Common myeloid progenitor, CD34-positive (primary cell): ENCODE measurements around the gene GATM.

Experiments
- CTCF ChIA-PET: fragments of 350-600 bp; sonication (Branson Sonifier 250); formaldehyde crosslinking; loops from one replicate; lab custom pipeline; 2021; ENCODE audit warnings: antibody characterized with exemption; lab: Charles Lee
- POLR2A ChIA-PET: fragments of 350-600 bp; sonication (Branson Sonifier 250); formaldehyde crosslinking; loops from one replicate; lab custom pipeline; 2021; ENCODE audit warnings: antibody characterized with exemption; lab: Charles Lee
- DNase-seq, 3 donors: peaks; one replicate each; pipeline versions ENCODE4 v3.0.0 to v3.0.0-alpha.2; 2013
- H3K27ac ChIP-seq, 2 experiments: 1 replicate in 1 of 2; 2 replicates in 1 of 2; pipeline ENCODE4 v1.7.0; 2013; ENCODE audit warnings: inconsistent platforms in 2 of 2, low read length in 2 of 2, mild to moderate bottlenecking in 2 of 2, low read depth in 1 of 2, moderate library complexity in 1 of 2; ENCODE audit not compliant: severe bottlenecking in 2 of 2, insufficient read depth in 1 of 2, poor library complexity in 1 of 2
- H3K27me3 ChIP-seq, 5 experiments: replicated peaks in 2 of 5; 1 replicate in 3 of 5; 2 replicates in 2 of 5; pipeline versions ENCODE4 v1.6.1 to v1.7.0; 2013; ENCODE audit warnings: low read length in 4 of 5, mild to moderate bottlenecking in 2 of 5, moderate library complexity in 2 of 5, inconsistent platforms in 1 of 5; ENCODE audit not compliant: insufficient read depth in 5 of 5, control insufficient read depth in 4 of 5
- H3K36me3 ChIP-seq, 4 experiments: 1 replicate in 2 of 4; 2 replicates in 2 of 4; pipeline versions ENCODE4 v1.6.1 to v1.7.0; 2013; ENCODE audit warnings: low read length in 3 of 4, control low read depth in 1 of 4, mild to moderate bottlenecking in 1 of 4; ENCODE audit not compliant: control insufficient read depth in 4 of 4, insufficient read depth in 4 of 4
- H3K4me1 ChIP-seq, 4 experiments: 1 replicate in 3 of 4; 2 replicates in 1 of 4; pipeline versions ENCODE4 v1.6.1 to v1.7.1; 2013; ENCODE audit warnings: low read length in 3 of 4, mild to moderate bottlenecking in 3 of 4, control low read depth in 1 of 4, inconsistent platforms in 1 of 4, moderate library complexity in 1 of 4; ENCODE audit not compliant: control insufficient read depth in 4 of 4, insufficient read depth in 4 of 4; ENCODE audit errors: control extremely low read depth in 1 of 4
- H3K4me3 ChIP-seq, 7 experiments: 1 replicate in 4 of 7; 2 replicates in 3 of 7; pipeline versions ENCODE4 v1.5.1 to v1.7.0; 2013; ENCODE audit warnings: mild to moderate bottlenecking in 7 of 7, low read length in 6 of 7, moderate library complexity in 6 of 7, inconsistent platforms in 2 of 7, low read depth in 2 of 7, control low read depth in 1 of 7; ENCODE audit not compliant: insufficient read depth in 4 of 7, control insufficient read depth in 1 of 7; ENCODE audit errors: extremely low read depth in 1 of 7
- H3K9me3 ChIP-seq, 5 experiments: 1 replicate in 4 of 5; 2 replicates in 1 of 5; pipeline versions ENCODE4 v1.6.1 to v1.7.1; 2013; ENCODE audit warnings: low read length in 4 of 5, mild to moderate bottlenecking in 2 of 5, inconsistent platforms in 1 of 5, low read depth in 1 of 5, moderate library complexity in 1 of 5; ENCODE audit not compliant: control insufficient read depth in 4 of 5, insufficient read depth in 2 of 5; ENCODE audit errors: control extremely low read depth in 1 of 5
- WGBS: methylation state at CpG from one replicate; pipeline ENCODE4 v1.1.5; 2013; ENCODE audit not compliant: insufficient coverage; 5-methylcytosine and 5-hydroxymethylcytosine counted together

Gene GATM

DNA sequence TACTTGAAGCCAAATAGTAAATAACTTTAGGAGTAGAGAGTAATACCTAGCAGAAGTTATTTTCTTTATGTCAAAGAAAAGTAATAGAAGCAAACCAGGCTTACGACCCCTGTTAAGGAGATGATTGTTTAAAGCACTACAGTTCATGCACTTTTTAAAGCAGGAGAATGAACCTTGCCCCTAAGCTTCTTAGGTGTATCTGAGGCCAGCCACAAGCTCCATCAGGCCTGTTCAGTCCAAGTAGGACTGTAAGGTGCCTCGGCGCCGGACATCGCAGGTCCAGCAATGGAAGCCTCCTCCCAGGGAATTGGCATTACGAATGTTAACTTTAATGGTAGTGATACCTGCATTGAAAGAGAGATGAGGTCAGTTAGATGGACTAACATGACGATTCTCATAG, 16.5 kb downstream of the GATM start:
- WGBS, result 100% methylated on average over 7 of the region's 7 CpGs
- no peak for DNase-seq
- Histone ChIP-seq H3K27me3 (no peaks in the 10 kb centered on the region), H3K4me1 (no peaks in the 10 kb centered on the region), H3K9me3 (no peaks in the 10 kb centered on the region), H3K4me3 (no peak overlapping the region), H3K27ac (no peak overlapping the region), H3K36me3 (peaks cover 0 to 33% (median 6%) of the 10 kb centered on the region in 4 experiments)
- ChIA-PET CTCF (no interaction called here), POLR2A (no interaction called here)

DNA sequence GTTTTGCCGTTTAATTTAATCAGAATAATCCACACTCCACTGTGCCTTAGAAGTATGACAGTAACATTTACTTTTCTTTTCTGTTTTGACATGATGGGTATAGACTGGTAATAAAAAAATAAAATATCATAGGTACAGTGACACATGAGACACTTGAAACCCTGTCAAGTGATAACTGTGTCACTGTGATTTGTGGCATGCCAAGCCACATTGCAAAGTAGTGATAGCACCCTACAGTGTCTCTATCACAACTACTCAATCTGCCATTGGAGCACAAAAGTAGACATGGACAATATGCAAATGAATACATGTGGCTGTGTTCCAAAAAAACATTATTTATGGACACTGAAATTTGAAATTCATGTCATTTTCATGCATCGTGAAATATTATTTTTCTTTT, 22.5 kb downstream of the GATM start:
- H3K27ac ChIP-seq, result no peak overlapping the region
- CTCF ChIA-PET, result no interaction called here
- peaks cover 0 to 4% (median 0%) of the 10 kb centered on the region in 5 experiments for H3K27me3 ChIP-seq
- POLR2A ChIA-PET, result no interaction called here
- H3K36me3 ChIP-seq, result peaks cover 0 to 3% (median 0%) of the 10 kb centered on the region in 4 experiments
- H3K4me3 ChIP-seq, result no peak overlapping the region
- no peaks in the 10 kb centered on the region for H3K9me3 ChIP-seq
- H3K4me1 ChIP-seq, result no peaks in the 10 kb centered on the region
- DNase-seq, result no peak
- WGBS, result no CpG with 5 or more reads among the region's 2 CpGs

DNA sequence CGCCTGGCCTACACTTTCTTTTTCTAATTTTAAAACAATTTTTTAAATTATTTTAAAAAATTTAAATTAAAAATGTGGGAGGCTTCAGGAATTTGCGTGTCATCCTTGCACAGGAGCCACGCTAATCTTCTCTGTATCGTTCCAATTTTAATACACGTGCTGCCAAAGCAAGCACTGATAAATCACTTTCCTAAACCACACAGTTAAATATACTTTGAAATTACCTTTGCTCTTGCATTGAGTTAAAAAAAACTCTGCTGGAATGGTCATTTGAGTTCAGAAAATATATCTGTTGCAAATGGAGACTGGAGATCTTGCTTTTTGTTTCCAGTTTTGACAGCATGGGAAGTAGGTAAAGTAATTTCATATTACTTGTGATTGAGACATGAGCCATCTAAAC, 23.6 kb downstream of the GATM start:
- H3K36me3 ChIP-seq, result peaks cover 0 to 2% (median 0%) of the 10 kb centered on the region in 4 experiments
- WGBS, result no CpG with 5 or more reads among the region's 5 CpGs
- H3K4me1 ChIP-seq, result no peaks in the 10 kb centered on the region
- ChIA-PET POLR2A (no interaction called here), CTCF (no interaction called here)
- no peak overlapping the region for H3K4me3 ChIP-seq
- H3K9me3 ChIP-seq, result no peaks in the 10 kb centered on the region
- peaks cover 0 to 4% (median 0%) of the 10 kb centered on the region in 5 experiments for H3K27me3 ChIP-seq
- no peak for DNase-seq
- H3K27ac ChIP-seq, result no peak overlapping the region

DNA sequence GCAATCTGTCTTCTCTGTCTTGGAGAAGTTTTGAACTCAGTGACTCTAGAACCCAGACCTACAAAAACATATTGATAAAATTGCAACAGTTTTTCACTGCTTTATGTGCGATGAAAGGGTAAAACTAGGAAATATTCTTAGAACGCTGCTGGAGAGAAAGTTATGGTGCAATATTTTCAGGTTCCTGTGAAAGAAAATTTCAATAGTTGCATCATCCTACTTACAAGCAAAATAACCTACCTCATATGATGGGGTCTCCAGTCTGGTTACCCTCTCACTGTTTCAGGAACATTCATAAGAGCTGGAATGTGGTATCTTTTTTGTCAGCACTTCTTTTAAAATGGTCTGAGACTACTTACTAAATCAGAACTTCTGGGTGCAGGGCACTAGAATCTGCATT, 27.1 kb downstream of the GATM start:
- ChIA-PET POLR2A (no interaction called here), CTCF (no interaction called here)
- Histone ChIP-seq H3K9me3 (peaks cover 0 to 1% (median 0%) of the 10 kb centered on the region in 5 experiments), H3K27me3 (peaks cover 0 to 11% (median 5%) of the 10 kb centered on the region in 5 experiments), H3K36me3 (no peaks in the 10 kb centered on the region), H3K27ac (no peak overlapping the region), H3K4me3 (no peak overlapping the region), H3K4me1 (no peaks in the 10 kb centered on the region)
- DNase-seq, result no peak
- no CpG with 5 or more reads among the region's 2 CpGs for WGBS

DNA sequence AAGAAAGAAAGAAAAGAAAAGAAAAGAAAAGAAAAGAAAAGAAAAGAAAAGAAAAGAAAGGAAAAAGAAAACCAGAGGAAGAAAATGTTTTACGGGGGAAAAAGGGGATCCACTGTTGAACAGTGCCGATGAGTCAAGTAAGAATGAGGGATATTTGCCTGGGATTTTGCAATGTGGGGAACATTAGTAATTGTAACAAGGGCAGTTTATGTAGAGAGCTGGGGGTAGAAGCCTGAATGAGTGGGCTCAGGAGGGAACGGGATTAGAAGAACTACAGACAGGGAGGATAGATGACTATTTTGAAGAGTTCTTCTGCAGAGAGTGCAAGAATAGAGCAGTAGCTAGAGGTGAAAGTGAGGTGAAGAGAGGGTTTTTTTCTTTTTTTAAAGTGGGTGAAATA, 28.7 kb downstream of the GATM start:
- H3K27me3 ChIP-seq, result peaks cover 0 to 11% (median 5%) of the 10 kb centered on the region in 5 experiments
- no peak overlapping the region for H3K4me3 ChIP-seq
- ChIA-PET POLR2A (no interaction called here), CTCF (no interaction called here)
- WGBS, result 98% methylated on average over 3 of the region's 3 CpGs
- no peaks in the 10 kb centered on the region for H3K4me1 ChIP-seq
- DNase-seq, result no peak
- H3K36me3 ChIP-seq, result no peaks in the 10 kb centered on the region
- no peak overlapping the region for H3K27ac ChIP-seq
- H3K9me3 ChIP-seq, result peaks cover 0 to 1% (median 0%) of the 10 kb centered on the region in 5 experiments

DNA sequence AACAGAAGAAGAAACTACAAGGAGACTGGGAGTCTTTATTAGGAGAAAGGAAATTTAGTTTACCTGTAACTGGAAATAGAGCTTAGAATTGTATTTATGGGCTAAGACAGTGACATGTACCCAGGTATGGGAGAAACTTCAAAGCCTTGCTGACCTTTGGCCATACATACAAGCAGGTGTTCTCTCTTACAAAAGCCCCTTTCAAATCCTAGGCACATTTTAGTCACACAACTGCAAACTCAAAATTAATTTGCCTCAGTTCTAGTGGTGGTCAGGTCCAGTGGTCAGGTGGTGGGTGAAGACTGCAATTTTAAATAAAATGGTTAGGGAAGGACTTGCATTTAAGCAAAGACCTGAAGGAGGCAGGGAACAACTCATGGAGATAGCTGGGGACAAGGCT, 30.4 kb downstream of the GATM start:
- no peak overlapping the region for H3K27ac ChIP-seq
- peaks cover 0 to 1% (median 0%) of the 10 kb centered on the region in 5 experiments for H3K9me3 ChIP-seq
- H3K27me3 ChIP-seq, result peaks cover 0 to 11% (median 5%) of the 10 kb centered on the region in 5 experiments
- ChIA-PET POLR2A (no interaction called here), CTCF (no interaction called here)
- no peaks in the 10 kb centered on the region for H3K36me3 ChIP-seq
- DNase-seq, result no peak
- H3K4me3 ChIP-seq, result no peak overlapping the region
- H3K4me1 ChIP-seq, result no peaks in the 10 kb centered on the region

DNA sequence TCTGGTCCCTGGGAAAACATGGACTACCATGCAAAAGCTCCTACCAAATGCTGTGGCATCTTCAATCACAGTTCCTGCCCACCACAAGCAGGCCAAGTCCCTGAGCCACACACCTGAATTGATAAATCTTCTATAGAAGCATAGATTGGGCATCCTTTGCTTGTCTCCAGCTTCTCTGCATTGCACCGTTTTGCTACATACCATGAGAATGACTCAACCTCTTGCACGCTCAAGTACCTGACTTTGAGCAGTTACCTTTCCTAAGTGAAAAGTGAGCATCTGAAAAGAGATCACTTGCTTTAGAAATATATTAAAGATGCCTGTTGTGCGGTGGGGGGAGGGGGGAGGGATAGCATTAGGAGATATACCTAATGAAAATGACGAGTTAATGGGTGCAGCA, 31.3 kb downstream of the GATM start:
- H3K36me3 ChIP-seq, result no peaks in the 10 kb centered on the region
- no peak overlapping the region for H3K27ac ChIP-seq
- WGBS, result no CpG with 5 or more reads among the region's 4 CpGs
- no peaks in the 10 kb centered on the region for H3K4me1 ChIP-seq
- peaks cover 0 to 1% (median 0%) of the 10 kb centered on the region in 5 experiments for H3K9me3 ChIP-seq
- no peak for DNase-seq
- POLR2A ChIA-PET, result no interaction called here
- no peak overlapping the region for H3K4me3 ChIP-seq
- peaks cover 0 to 11% (median 3%) of the 10 kb centered on the region in 5 experiments for H3K27me3 ChIP-seq
- CTCF ChIA-PET, result interaction anchor here (1.3 kb wide), 1 partner anchor 183 kb away, joined by 4 read pairs; no protein-coding TSS in a partner anchor
